ENCODE data around the gene CYP2D6.

Gene CYP2D6

GRCh38 chr22:42168476-42168875 lies 37.9 kb upstream of the CYP2D6 start:
- CTCF ChIA-PET, result no interaction called here
- no peak for DNase-seq (ENCODE audit: low spot score)

GRCh38 chr22:42167066-42167465 lies 36.5 kb upstream of the CYP2D6 start:
- 0 out of 2 replicates have a peak overlapping the region, but pooled peaks have one; percentile 6 for H3K27ac ChIP-seq
- no peak for TF ChIP-seq CTCF (conservative IDR thresholded peaks at IDR 0.05; ENCODE audit: low read depth)
- no peak for DNase-seq (ENCODE audit: low spot score)
- ChIA-PET POLR2A (ENCODE audit: low non-redundant PET) (interaction anchor here (0.5 kb wide), 1 partner anchor 488 kb away, joined by 4 read pairs; no protein-coding TSS in a partner anchor), CTCF (no interaction called here)

More at GRCh38 chr22:42168476-42168875, 37.9 kb upstream of the CYP2D6 start:
- POLR2A ChIA-PET (ENCODE audit: low non-redundant PET), result no interaction called here
- TF ChIP-seq CTCF (conservative IDR thresholded peaks at IDR 0.05; ENCODE audit: low read depth), result no peak
- peak overlapping the region; percentile 19; the same call in 1 of the 2 replicates for H3K27ac ChIP-seq

GRCh38 chr22:42164901-42165300 lies 34.3 kb upstream of the CYP2D6 start:
- no peak for DNase-seq (ENCODE audit: low spot score)
- ChIA-PET CTCF (no interaction called here), POLR2A (ENCODE audit: low non-redundant PET) (no interaction called here)
- H3K27ac ChIP-seq, result peak overlapping the region; percentile 95
- no peak for TF ChIP-seq CTCF (conservative IDR thresholded peaks at IDR 0.05; ENCODE audit: low read depth)

GRCh38 chr22:42163515-42163914 lies 32.9 kb upstream of the CYP2D6 start:
- CTCF ChIA-PET, result no interaction called here
- POLR2A ChIA-PET (ENCODE audit: low non-redundant PET), result no interaction called here
- peak overlapping the region; percentile 95 for H3K27ac ChIP-seq
- no peak for TF ChIP-seq CTCF (conservative IDR thresholded peaks at IDR 0.05; ENCODE audit: low read depth)
- no peak for DNase-seq (ENCODE audit: low spot score)

GRCh38 chr22:42162728-42163489 lies 32.3 kb upstream of the CYP2D6 start:
- TF ChIP-seq CTCF (conservative IDR thresholded peaks at IDR 0.05; ENCODE audit: low read depth), result no peak
- peak overlapping the region; percentile 95 for H3K27ac ChIP-seq
- CTCF ChIA-PET, result no interaction called here
- POLR2A ChIA-PET (ENCODE audit: low non-redundant PET), result no interaction called here
- DNase-seq (ENCODE audit: low spot score), result peak; percentile 55

GRCh38 chr22:42160830-42161696 lies 30.5 kb upstream of the CYP2D6 start:
- no peak for TF ChIP-seq CTCF (conservative IDR thresholded peaks at IDR 0.05; ENCODE audit: low read depth)
- ChIA-PET POLR2A (ENCODE audit: low non-redundant PET) (no interaction called here), CTCF (no interaction called here)
- DNase-seq (ENCODE audit: low spot score), result peak; percentile 27
- H3K27ac ChIP-seq, result peak overlapping the region; percentile 95
